A673 (cell line): ENCODE results near the gene SGCD. TPM values are rescaled to one million over a fixed set of nuclear protein-coding genes. Genes with fewer than 3 reads are reported as not detected.

Experiments used
- BruUV-seq: library from RNA; stranded (reverse); fragments of 400-500 nt; replicated peaks from 2 replicates; lab custom pipeline; 2021; lab: Mats Ljungman, UMichigan
- CTCF ChIA-PET: fragments of 300-600 bp; sonication (Branson Sonifier 250); formaldehyde crosslinking; loops from one replicate; lab custom pipeline; 2022; ENCODE audit warnings: antibody characterized with exemption; lab: Charles Lee
- POLR2A ChIA-PET: fragments of 300-600 bp; sonication (Branson Sonifier 250); formaldehyde crosslinking; loops from one replicate; lab custom pipeline; 2022; ENCODE audit warnings: antibody characterized with exemption; ENCODE audit not compliant: low non-redundant PET; lab: Charles Lee
- DNase-seq: peaks from one replicate; pipeline ENCODE4 v3.0.0-alpha.2; 2015; ENCODE audit warnings: low spot score
- H3K27ac ChIP-seq: fragments of 200-600 bp; sonication (generic); 2 replicates; pipeline ENCODE4 v1.5.1; 2016; ENCODE audit warnings: mixed run types, low read depth, mild to moderate bottlenecking, mixed read lengths, antibody characterized with exemption, low read length; ENCODE audit not compliant: poor library complexity, severe bottlenecking
- H3K27me3 ChIP-seq: fragments of 200-600 bp; sonication (generic); replicated peaks from 2 replicates; pipeline ENCODE4 v1.6.1; 2017; ENCODE audit warnings: mixed run types, low read depth, mild to moderate bottlenecking, mixed read lengths, antibody characterized with exemption, low read length; ENCODE audit not compliant: insufficient read depth, poor library complexity
- H3K36me3 ChIP-seq: fragments of 200-600 bp; sonication (generic); 2 replicates; pipeline ENCODE4 v1.6.1; 2016; ENCODE audit warnings: mixed run types, mild to moderate bottlenecking, mixed read lengths, antibody characterized with exemption, low read length; ENCODE audit not compliant: insufficient read depth, poor library complexity, severe bottlenecking
- H3K4me1 ChIP-seq: fragments of 200-600 bp; sonication (generic); 2 replicates; pipeline ENCODE4 v1.6.1; 2017; ENCODE audit warnings: mixed run types, mild to moderate bottlenecking, mixed read lengths, antibody characterized with exemption, low read length; ENCODE audit not compliant: insufficient read depth, poor library complexity, severe bottlenecking
- H3K4me3 ChIP-seq: fragments of 200-600 bp; sonication (generic); 2 replicates; pipeline ENCODE4 v1.5.1; 2016; ENCODE audit warnings: low read depth, mixed run types, mild to moderate bottlenecking, mixed read lengths, low read length; ENCODE audit not compliant: poor library complexity, severe bottlenecking
- H3K9me3 ChIP-seq: fragments of 200-600 bp; sonication (generic); 2 replicates; pipeline ENCODE4 v1.6.1; 2016; ENCODE audit warnings: mixed run types, low read depth, mild to moderate bottlenecking, mixed read lengths, antibody characterized with exemption, low read length; ENCODE audit not compliant: poor library complexity, severe bottlenecking
- CTCF ChIP-seq: fragments of 300-800, 200-600 bp; sonication (generic); conservative IDR thresholded peaks from 2 replicates; pipeline ENCODE4 v1.5.1; 2017; ENCODE audit warnings: low read depth, mild to moderate bottlenecking, antibody characterized with exemption, low read length, moderate library complexity, mixed read lengths
- EZH2 ChIP-seq: fragments of 200-600 bp; sonication (generic); IDR thresholded peaks from 2 replicates; pipeline ENCODE4 v1.6.1; 2017; ENCODE audit warnings: borderline replicate concordance, low read depth, mild to moderate bottlenecking, mixed read lengths, antibody characterized with exemption, low read length; ENCODE audit not compliant: poor library complexity, severe bottlenecking
- intact Hi-C: fragments of 100-400 bp; cut with micrococcal nuclease; formaldehyde crosslinking; loops from one replicate; pipeline ENCODE4 v1.10.0; 2022; ENCODE audit not compliant: unreplicated experiment
- total RNA-seq: library from RNA; stranded (reverse); gene quantifications from 2 replicates; pipeline ENCODE4 v1.2.3, GENCODE V29; 2021

The SGCD gene
- total RNA-seq, 1 experiment from 2014 or later: 0.17 TPM

- Histone ChIP-seq H3K27me3 (no peaks in the 10 kb centered on the region), H3K4me3 (no peak overlapping the region), H3K9me3 (no peaks in the 10 kb centered on the region), H3K36me3 (no peaks in the 10 kb centered on the region), H3K4me1 (no peaks in the 10 kb centered on the region), H3K27ac (no peak overlapping the region)
- ChIA-PET POLR2A (no interaction called here), CTCF (no interaction called here)
- no TSS peak for BruUV-seq
- intact Hi-C loops: no loop called here
- no peak for DNase-seq
- TF ChIP-seq EZH2: no peak
- TF ChIP-seq CTCF: no peak
These were observed 267.4 kb downstream of the SGCD start for GRCh38 chr5:156594406-156594805.

- H3K27ac ChIP-seq: no peak overlapping the region
- POLR2A ChIA-PET: no interaction called here
- no peaks in the 10 kb centered on the region for H3K4me1 ChIP-seq
- no peaks in the 10 kb centered on the region for H3K27me3 ChIP-seq
- no peak for DNase-seq
- CTCF ChIA-PET: no interaction called here
- no peaks in the 10 kb centered on the region for H3K36me3 ChIP-seq
- no TSS peak for BruUV-seq
- intact Hi-C loops: no loop called here
- H3K9me3 ChIP-seq: no peaks in the 10 kb centered on the region
- no peak overlapping the region for H3K4me3 ChIP-seq
- TF ChIP-seq CTCF: no peak
- no peak for TF ChIP-seq EZH2
These were observed 268.3 kb downstream of the SGCD start for GRCh38 chr5:156595132-156595787.

GRCh38 chr5:156597276-156597675 is 270.3 kb downstream of the SGCD start:
- H3K27me3 ChIP-seq: no peaks in the 10 kb centered on the region
- intact Hi-C loops: no loop called here
- no peak overlapping the region for H3K4me3 ChIP-seq
- TF ChIP-seq CTCF: no peak
- TF ChIP-seq EZH2: no peak
- no peaks in the 10 kb centered on the region for H3K4me1 ChIP-seq
- H3K9me3 ChIP-seq: no peaks in the 10 kb centered on the region
- H3K36me3 ChIP-seq: no peaks in the 10 kb centered on the region
- CTCF ChIA-PET: no interaction called here
- no peak for DNase-seq
- no TSS peak for BruUV-seq
- POLR2A ChIA-PET: no interaction called here
- no peak overlapping the region for H3K27ac ChIP-seq
